GM18511 (cell line): ENCODE measurements around the gene DMAC2.
"Not testable (repeated sequence)": the region's sequence is repeated elsewhere in the genome, so short reads cannot be mapped to it uniquely, and the experiment has no call there.

ENCODE experiments used
- ATAC-seq: cut with Tn5 transposase; IDR thresholded peaks from one replicate; pipeline ENCODE4 v1.9.1; 2021; ENCODE audit warnings: mild to moderate bottlenecking, moderate library complexity; ENCODE audit not compliant: unreplicated experiment

Gene DMAC2

DNA sequence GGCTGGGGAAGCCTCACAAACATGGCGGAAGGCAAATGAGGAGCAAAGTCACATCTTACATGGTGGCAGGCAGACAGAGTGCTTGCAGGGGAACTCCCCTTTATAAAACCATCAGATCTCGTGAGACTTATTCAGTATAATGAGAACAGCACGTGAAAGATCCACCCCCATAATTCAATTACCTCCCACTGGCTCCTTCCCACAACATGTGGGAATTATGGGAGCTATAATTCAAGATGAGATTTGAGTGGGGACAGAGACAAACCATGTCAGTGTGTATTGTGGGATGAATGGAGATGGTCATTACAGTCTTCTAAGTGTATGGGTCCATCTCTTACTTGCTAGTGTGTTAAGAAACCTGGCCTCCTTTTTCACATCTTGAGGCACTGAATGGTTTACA is 37.7 kb downstream of the DMAC2 start:
- ATAC-seq: no peak

- ATAC-seq: no peak
These were observed 38.2 kb downstream of the DMAC2 start for GRCh38 chr19:41401483-41401882.

GRCh38 chr19:41399525-41399924 is 40.2 kb downstream of the DMAC2 start:
- no peak for ATAC-seq

DNA sequence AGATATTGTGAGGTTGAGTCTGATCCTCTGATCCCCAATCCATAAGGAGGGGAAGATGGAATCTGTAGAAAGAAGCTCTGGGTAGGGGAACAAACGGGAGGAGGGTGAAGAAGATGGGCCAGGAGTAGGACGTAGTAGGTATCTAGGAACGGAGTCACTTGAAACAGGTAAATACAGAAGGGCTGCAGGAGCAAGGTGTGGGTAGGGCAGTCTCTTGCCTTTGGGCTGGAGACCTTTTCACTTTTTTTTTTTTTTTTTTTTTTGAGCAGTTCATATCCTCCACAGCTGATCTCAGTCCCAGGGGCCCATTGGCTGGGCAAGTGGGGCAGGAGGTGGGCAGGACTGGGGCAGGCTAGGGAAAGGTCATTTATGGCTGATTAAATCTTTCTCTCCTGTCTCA is 40.6 kb downstream of the DMAC2 start:
- no peak for ATAC-seq

DNA sequence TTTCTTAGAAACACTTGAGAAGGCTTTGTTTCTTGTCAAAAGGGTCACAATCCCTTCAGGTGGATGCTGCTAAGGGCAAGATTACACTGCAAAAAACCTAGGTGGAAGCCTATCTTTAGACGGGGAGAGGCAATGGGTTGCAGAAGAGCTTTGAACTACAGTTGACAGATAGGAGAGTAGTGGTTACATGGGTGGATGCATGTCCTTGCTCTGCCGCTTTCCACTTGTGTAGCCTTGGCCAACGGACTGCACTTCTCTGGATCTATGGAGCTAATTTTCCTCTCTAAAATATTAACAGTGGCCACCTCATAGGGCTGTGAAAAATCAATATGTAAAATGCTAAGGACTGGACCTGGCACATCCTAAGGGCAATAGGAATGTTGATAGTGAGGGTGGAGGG is 41.1 kb downstream of the DMAC2 start:
- no peak for ATAC-seq

GRCh38 chr19:41398050-41398418 is 41.7 kb downstream of the DMAC2 start:
- ATAC-seq: no peak

DNA sequence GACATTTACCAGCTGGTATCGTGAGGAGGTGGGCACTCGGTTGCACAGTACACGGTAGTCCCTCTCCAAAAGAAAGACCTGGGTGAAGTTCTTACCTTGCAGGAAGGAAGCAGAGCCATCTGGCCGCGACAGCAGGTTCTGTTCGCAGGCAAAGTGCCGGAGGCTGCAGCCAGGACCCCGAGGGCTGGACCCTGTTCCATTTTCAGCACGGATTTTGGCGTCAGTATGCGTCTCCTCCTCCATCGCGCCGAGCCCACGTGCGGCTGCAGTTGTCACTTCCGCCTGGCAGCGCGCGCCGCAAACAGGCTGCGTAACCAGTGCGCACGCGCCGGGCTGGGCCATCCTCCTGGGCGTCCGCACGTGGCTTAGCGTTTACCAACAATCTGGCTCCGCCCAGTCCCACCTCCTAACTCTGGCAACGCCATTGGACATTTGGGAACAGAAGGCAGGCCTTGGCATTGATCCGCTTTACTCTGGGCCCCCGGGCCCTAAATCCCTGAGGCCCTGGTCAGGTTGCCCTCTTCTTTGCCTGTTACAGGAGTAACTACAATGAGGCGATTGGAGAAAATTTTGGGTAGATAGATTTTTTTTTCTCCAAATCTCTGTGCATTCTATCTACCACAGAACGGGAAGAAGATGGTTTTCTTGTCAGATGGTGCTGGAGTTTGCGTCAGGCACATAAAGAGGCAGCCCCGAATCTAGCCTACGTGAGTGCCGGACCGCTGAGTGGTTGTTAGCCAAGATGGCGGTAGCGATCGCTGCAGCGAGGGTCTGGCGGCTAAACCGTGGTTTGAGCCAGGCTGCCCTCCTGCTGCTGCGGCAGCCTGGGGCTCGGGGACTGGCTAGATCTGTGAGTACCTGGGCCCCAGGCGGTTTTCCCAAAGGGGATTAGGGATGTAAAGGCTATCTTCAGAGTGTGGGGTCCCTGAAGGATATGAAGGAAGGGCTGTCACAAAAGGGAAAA is 42.3 kb downstream of the DMAC2 start, which contains the start of the genes BCKDHA and EXOSC5:
BCKDHA (plus strand) TSS at position 733 of the 964 bp plus-strand sequence; CDS start at position 743, 10 bp downstream.
EXOSC5 (minus strand) TSS at position 274 of the 964 bp plus-strand sequence; CDS start at position 243, 31 bp downstream.
- peak; percentile 89 for ATAC-seq

- no peak for ATAC-seq
These were observed 44.4 kb downstream of the DMAC2 start for GRCh38 chr19:41395355-41395754.

GRCh38 chr19:41392775-41393174 is 46.9 kb downstream of the DMAC2 start:
- ATAC-seq: no peak

- no peak for ATAC-seq
These were observed 48.1 kb downstream of the DMAC2 start for GRCh38 chr19:41391618-41392017.

DNA sequence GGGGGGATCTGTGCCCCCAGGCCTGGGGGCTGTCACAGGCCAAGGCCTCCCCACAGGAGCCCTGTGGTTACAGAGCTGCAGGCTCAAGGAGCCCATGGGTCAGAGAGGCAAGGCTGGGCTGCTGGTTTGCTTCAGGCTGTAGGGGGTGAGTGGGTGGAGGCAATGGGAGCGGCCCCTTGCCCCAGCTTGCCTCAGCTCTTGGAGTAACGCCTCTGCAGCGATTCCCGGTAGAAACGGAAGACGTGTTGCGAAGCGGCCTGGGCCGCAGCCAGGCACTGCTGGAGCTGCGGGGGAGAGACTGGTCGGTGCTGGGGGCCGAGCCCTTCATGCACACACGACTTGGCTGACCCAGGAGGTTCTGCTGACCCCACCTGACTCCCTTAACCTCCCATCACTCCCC is 53.3 kb downstream of the DMAC2 start:
- ATAC-seq: no peak

- no peak for ATAC-seq
These were observed 55.4 kb downstream of the DMAC2 start for GRCh38 chr19:41384351-41384750.

DNA sequence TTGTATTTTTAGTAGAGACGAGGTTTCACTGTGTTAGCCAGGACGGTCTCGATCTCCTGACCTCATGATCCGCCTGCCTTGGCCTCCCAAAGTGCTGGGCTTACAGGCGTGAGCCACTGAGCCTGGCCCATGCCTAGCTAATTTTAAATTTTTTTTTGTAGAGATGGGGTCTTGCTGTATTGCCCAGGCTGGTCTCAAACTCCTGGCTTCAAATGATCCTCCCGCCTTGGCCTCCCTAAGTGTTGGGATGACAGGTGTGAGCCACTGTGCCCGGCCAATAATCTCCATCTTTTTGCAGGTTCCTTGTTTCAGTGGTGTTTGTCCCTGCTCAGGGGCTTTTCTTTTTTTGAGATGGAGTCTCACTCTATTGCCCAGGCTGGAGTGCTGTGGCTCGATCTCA is 58.2 kb downstream of the DMAC2 start:
- not testable (repeated sequence) for ATAC-seq
